ENCODE data around the gene SFSWAP.
"Not testable (repeated sequence)": the region's sequence is repeated elsewhere in the genome, so short reads cannot be mapped to it uniquely, and the experiment has no call there.

The SFSWAP gene

DNA sequence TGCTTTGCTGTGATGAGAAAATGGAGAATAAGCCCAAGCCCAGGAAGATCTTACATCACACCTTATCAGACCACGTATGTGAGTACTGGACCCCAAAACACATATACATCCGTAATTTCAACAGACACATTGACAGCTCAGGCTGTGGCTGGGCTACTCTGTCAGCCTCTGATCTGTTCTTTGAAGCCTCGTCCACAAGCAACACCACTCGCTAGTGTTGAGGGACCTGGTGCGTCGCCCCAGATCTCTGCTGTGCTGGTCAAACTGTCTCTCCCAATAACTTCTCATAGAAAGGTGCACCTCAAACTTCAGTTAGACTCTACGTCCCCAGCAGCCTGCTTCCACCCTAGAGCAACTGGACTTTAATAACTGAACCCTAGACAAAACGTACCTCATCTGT lies 10.6 kb upstream of the SFSWAP start:
- no peaks in the 10 kb centered on the region for H3K4me1 ChIP-seq
- DNase-seq = no peak
- H3K36me3 ChIP-seq = no peaks in the 10 kb centered on the region
- intact Hi-C loops (cut with DNase I; ENCODE audit: low total_unique reads) = no loop called here
- TF ChIP-seq, protein P1, sequence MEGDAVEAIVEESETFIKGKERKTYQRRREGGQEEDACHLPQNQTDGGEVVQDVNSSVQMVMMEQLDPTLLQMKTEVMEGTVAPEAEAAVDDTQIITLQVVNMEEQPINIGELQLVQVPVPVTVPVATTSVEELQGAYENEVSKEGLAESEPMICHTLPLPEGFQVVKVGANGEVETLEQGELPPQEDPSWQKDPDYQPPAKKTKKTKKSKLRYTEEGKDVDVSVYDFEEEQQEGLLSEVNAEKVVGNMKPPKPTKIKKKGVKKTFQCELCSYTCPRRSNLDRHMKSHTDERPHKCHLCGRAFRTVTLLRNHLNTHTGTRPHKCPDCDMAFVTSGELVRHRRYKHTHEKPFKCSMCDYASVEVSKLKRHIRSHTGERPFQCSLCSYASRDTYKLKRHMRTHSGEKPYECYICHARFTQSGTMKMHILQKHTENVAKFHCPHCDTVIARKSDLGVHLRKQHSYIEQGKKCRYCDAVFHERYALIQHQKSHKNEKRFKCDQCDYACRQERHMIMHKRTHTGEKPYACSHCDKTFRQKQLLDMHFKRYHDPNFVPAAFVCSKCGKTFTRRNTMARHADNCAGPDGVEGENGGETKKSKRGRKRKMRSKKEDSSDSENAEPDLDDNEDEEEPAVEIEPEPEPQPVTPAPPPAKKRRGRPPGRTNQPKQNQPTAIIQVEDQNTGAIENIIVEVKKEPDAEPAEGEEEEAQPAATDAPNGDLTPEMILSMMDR (IDR thresholded peaks at IDR 0.05) = no peak
- H3K27ac ChIP-seq = no peak overlapping the region
- peaks cover 0 to 12% (median 7%) of the 10 kb centered on the region in 3 donors for H3K9me3 ChIP-seq
- H3K27me3 ChIP-seq = no peaks in the 10 kb centered on the region
- no peak overlapping the region for H3K4me3 ChIP-seq

DNA sequence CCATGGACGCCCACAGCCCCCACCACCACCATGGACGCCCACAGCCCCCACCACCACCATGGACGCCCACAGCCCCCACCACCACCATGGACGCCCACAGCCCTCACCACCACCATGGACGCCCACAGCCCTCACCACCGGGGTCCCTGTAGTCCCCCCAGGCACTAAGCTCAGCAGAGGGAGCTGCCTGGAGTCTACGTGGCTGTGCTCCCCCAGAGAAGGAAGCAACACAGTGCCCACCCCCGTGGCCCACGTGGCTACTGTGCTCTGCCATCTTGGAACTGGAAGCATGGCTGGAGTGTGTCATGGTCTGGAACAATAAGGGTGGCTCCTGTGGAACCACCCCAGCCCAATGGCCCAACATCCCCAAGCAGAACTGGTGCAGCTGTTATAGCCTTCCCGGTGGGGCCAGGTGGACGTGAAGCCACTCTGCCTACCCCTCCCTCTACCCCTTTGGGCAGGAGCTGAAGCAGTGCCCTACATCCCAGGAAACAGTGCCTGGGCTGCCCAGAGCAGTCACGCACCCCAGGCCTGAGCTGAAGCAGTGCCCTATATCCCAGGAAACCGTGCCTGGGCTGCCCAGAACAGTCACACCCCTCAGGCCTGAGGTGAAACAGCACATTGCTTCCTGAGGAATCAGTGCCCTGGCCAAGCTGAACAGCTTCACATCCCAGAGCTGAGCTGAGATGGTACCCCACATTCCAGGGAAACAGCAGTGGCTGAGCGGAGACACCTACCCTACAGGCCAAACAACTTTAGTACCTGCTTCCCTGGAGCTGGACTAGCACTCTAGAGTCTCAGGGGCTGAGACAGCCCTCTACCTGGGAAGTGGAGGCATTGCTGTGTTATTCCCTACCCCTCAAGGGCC lies 9.0 kb upstream of the SFSWAP start:
- DNase-seq = no peak
- intact Hi-C loops (cut with DNase I; ENCODE audit: low total_unique reads) = no loop called here
- Histone ChIP-seq H3K27me3 (no peaks in the 10 kb centered on the region), H3K27ac (no peak overlapping the region), H3K4me1 (no peaks in the 10 kb centered on the region), H3K36me3 (no peaks in the 10 kb centered on the region), H3K9me3 (peaks cover 0 to 12% (median 7%) of the 10 kb centered on the region in 3 donors), H3K4me3 (no peak overlapping the region)
- TF ChIP-seq, protein P1 (IDR thresholded peaks at IDR 0.05) = no peak

DNA sequence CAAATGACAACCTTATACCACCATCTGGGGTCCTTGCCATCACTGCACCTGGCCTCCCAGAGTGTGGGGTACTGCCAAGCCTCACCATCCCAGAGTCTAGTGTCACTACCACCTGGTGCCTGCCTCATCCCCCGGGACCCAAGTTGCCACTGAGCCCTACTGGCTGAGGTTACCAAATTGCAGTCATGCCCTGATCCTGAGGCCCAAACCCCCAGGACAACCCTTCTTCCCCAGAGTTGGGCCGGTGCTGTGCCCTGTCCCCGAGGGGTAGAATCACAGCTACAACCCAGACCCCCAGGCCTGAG lies 8.4 kb upstream of the SFSWAP start:
- Histone ChIP-seq H3K27ac (no peak overlapping the region), H3K27me3 (no peaks in the 10 kb centered on the region), H3K9me3 (peaks cover 0 to 12% (median 7%) of the 10 kb centered on the region in 3 donors), H3K36me3 (no peaks in the 10 kb centered on the region), H3K4me3 (no peak overlapping the region), H3K4me1 (no peaks in the 10 kb centered on the region)
- intact Hi-C loops (cut with DNase I; ENCODE audit: low total_unique reads) = no loop called here
- TF ChIP-seq, protein P1 (IDR thresholded peaks at IDR 0.05) = no peak
- no peak for DNase-seq

DNA sequence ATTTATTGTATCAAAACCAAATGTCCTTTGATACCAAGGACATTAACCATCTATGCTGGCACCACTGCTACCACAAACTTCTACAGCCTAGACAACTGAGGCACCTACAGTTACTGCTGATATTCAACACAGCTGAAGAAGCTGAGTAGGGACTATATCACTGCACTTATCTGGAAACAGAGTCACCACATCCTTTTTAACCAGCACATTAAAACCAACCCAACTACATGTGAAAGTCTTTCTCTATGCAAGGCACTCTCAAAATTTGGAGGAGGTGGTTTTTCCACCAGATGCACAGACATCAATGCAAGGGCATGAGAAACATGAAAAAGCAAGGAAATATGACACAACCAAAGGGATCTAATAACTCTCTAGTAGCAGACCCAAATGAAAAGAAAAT lies 7.7 kb upstream of the SFSWAP start:
- Histone ChIP-seq H3K4me3 (no peak overlapping the region), H3K9me3 (peaks cover 0 to 12% (median 7%) of the 10 kb centered on the region in 3 donors), H3K36me3 (no peaks in the 10 kb centered on the region), H3K27me3 (no peaks in the 10 kb centered on the region), H3K27ac (no peak overlapping the region), H3K4me1 (no peaks in the 10 kb centered on the region)
- TF ChIP-seq, protein P1 (IDR thresholded peaks at IDR 0.05) = no peak
- intact Hi-C loops (cut with DNase I; ENCODE audit: low total_unique reads) = no loop called here
- no peak for DNase-seq

GRCh38 chr12:131704509-131704908 lies 6.4 kb upstream of the SFSWAP start:
- H3K27me3 ChIP-seq = no peaks in the 10 kb centered on the region
- H3K4me3 ChIP-seq = no peak overlapping the region
- intact Hi-C loops (cut with DNase I; ENCODE audit: low total_unique reads) = no loop called here
- no peak for DNase-seq
- H3K4me1 ChIP-seq = no peaks in the 10 kb centered on the region
- TF ChIP-seq, protein P1 (IDR thresholded peaks at IDR 0.05) = no peak
- peaks cover 0 to 12% (median 7%) of the 10 kb centered on the region in 3 donors for H3K9me3 ChIP-seq
- no peaks in the 10 kb centered on the region for H3K36me3 ChIP-seq
- H3K27ac ChIP-seq = no peak overlapping the region

DNA sequence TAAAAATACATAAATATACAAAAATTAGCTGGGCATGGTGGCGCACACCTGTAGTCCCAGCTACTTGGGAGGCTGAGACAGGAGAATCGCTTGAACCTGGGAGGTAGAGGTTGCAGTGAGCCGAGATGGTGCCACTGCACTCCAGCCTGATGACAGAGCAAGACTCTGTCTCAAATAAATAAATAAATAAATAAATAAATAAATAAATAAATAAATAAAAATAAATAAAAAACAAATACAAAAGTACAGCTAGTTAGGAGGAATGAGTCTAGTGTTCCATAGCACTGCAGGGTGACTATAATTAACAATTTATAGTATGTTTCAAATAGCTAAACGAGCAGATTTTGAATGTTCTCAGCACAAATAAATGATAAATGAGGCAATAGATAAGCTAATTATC lies 4.2 kb upstream of the SFSWAP start:
- H3K27me3 ChIP-seq; H3K27ac ChIP-seq; H3K4me3 ChIP-seq; DNase-seq; H3K36me3 ChIP-seq; intact Hi-C loops (cut with DNase I; ENCODE audit: low total_unique reads): not testable (repeated sequence)
- peaks cover 0 to 12% (median 7%) of the 10 kb centered on the region in 3 donors for H3K9me3 ChIP-seq
- H3K4me1 ChIP-seq = peaks cover 0 to 11% (median 6%) of the 10 kb centered on the region in 4 donors
